Measurements from ENCODE around the gene PLCB4. TPM values are rescaled to one million over a fixed set of nuclear protein-coding genes. Genes with fewer than 3 reads are reported as not detected.

Gene PLCB4
- total and polyA plus RNA-seq, 2 experiments from 2014 or later: 31.6 to 39.2 TPM

GRCh38 chr20:9276966-9277468, 208.1 kb downstream of the PLCB4 start:
- Histone ChIP-seq H3K27me3 (no peaks in the 10 kb centered on the region), H3K4me3 (no peak overlapping the region), H3K27ac (no peak overlapping the region), H3K4me1 (ENCODE audit: low read depth) (peaks cover 4% of the 10 kb centered on the region), H3K36me3 (no peaks in the 10 kb centered on the region), H3K9me3 (ENCODE audit: low read depth) (no peaks in the 10 kb centered on the region)
- no peak for DNase-seq (ENCODE audit: low read depth in 1 of 2, low spot score in 1 of 2)
- TF ChIP-seq CTCF (IDR thresholded peaks at IDR 0.05; ENCODE audit: low read depth, low read length): no peak

GRCh38 chr20:9279918-9280401, 211.1 kb downstream of the PLCB4 start:
- H3K27ac ChIP-seq: no peak overlapping the region
- DNase-seq (ENCODE audit: low read depth in 1 of 2, low spot score in 1 of 2): no peak

GRCh38 chr20:9280666-9281065, 211.8 kb downstream of the PLCB4 start:
- TF ChIP-seq CTCF (IDR thresholded peaks at IDR 0.05; ENCODE audit: low read depth, low read length): no peak

More at GRCh38 chr20:9279918-9280401, 211.1 kb downstream of the PLCB4 start:
- Histone ChIP-seq H3K36me3 (no peaks in the 10 kb centered on the region), H3K4me1 (ENCODE audit: low read depth) (peaks cover 4% of the 10 kb centered on the region), H3K4me3 (no peak overlapping the region), H3K27me3 (no peaks in the 10 kb centered on the region), H3K9me3 (ENCODE audit: low read depth) (no peaks in the 10 kb centered on the region)
- no peak for TF ChIP-seq CTCF (IDR thresholded peaks at IDR 0.05; ENCODE audit: low read depth, low read length)

GRCh38 chr20:9281803-9282202, 212.9 kb downstream of the PLCB4 start:
- DNase-seq (ENCODE audit: low read depth in 1 of 2, low spot score in 1 of 2): no peak
- H3K9me3 ChIP-seq (ENCODE audit: low read depth): no peaks in the 10 kb centered on the region
- no peak overlapping the region for H3K4me3 ChIP-seq
- H3K36me3 ChIP-seq: no peaks in the 10 kb centered on the region
- no peak for TF ChIP-seq CTCF (IDR thresholded peaks at IDR 0.05; ENCODE audit: low read depth, low read length)
- peaks cover 4% of the 10 kb centered on the region for H3K4me1 ChIP-seq (ENCODE audit: low read depth)
- no peaks in the 10 kb centered on the region for H3K27me3 ChIP-seq
- no peak overlapping the region for H3K27ac ChIP-seq

More at GRCh38 chr20:9280666-9281065, 211.8 kb downstream of the PLCB4 start:
- Histone ChIP-seq H3K36me3 (no peaks in the 10 kb centered on the region), H3K4me3 (no peak overlapping the region), H3K27ac (no peak overlapping the region), H3K4me1 (ENCODE audit: low read depth) (peaks cover 4% of the 10 kb centered on the region), H3K9me3 (ENCODE audit: low read depth) (no peaks in the 10 kb centered on the region), H3K27me3 (no peaks in the 10 kb centered on the region)
- no peak for DNase-seq (ENCODE audit: low read depth in 1 of 2, low spot score in 1 of 2)

GRCh38 chr20:9285617-9286016, 216.7 kb downstream of the PLCB4 start:
- Histone ChIP-seq H3K4me3 (no peak overlapping the region), H3K36me3 (no peaks in the 10 kb centered on the region), H3K27me3 (no peaks in the 10 kb centered on the region)

More at GRCh38 chr20:9285617-9286016, 216.7 kb downstream of the PLCB4 start:
- H3K27ac ChIP-seq: no peak overlapping the region
- TF ChIP-seq CTCF (IDR thresholded peaks at IDR 0.05; ENCODE audit: low read depth, low read length): no peak
- H3K9me3 ChIP-seq (ENCODE audit: low read depth): no peaks in the 10 kb centered on the region
- DNase-seq (ENCODE audit: low read depth in 1 of 2, low spot score in 1 of 2): no peak
- peaks cover 5% of the 10 kb centered on the region for H3K4me1 ChIP-seq (ENCODE audit: low read depth)

All from cardiac muscle cell (in vitro differentiated cells and primary cell).